ENCODE results near the gene TBC1D21. TPM values are rescaled to one million over a fixed set of nuclear protein-coding genes. Genes with fewer than 3 reads are reported as not detected.
A peak's percentile ranks its signal among the peaks of the same experiment; 100 is the strongest.
"Not testable (repeated sequence)": the region's sequence is repeated elsewhere in the genome, so short reads cannot be mapped to it uniquely, and the experiment has no call there.

The TBC1D21 gene
- total and polyA plus RNA-seq, 5 donors from 2014 or later = not detected

DNA sequence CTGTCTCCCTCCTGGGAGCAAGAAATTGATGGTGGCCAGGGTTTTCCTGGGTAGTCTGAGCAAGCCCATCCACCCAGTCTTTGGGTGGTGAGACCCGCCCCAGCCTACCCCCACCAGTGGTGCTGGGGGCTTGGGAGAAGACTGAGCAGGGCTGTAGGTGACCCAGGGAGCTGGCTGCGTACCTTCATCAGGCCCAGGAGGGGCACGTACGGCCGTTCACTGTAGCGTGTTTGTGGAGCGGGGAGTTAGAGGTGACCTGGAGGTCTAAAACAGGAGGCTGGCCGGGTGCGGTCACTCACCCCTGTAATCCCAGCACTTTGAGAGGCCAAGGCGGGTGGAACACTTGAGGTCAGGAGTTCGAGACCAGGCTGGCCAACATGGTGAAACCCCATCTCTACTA, 64.4 kb downstream of the TBC1D21 start:
- H3K27me3 ChIP-seq (ENCODE audit: control insufficient read depth, insufficient read depth, low read length) = no peaks in the 10 kb centered on the region
- Mint-ChIP-seq H3K36me3 (no peaks in the 10 kb centered on the region), H3K4me3 (no peak overlapping the region), H3K27me3 (no peaks in the 10 kb centered on the region), H3K9me3 (no peaks in the 10 kb centered on the region), H3K4me1 (peaks cover 0 to 51% (median 20%) of the 10 kb centered on the region in 4 donors), H3K27ac (peak overlapping the region in 1 of 3 donors; percentile 42)
- H3K36me3 ChIP-seq (ENCODE audit: control insufficient read depth, insufficient read depth, low read length) = no peaks in the 10 kb centered on the region
- H3K4me3 ChIP-seq (ENCODE audit: low read depth, low read length) = no peak overlapping the region
- no peaks in the 10 kb centered on the region for H3K9me3 ChIP-seq (ENCODE audit: control insufficient read depth in 2 of 2, low read length in 2 of 2)
- ATAC-seq (ENCODE audit: low read depth in 2 of 2) = no peak
- DNase-seq = no peak
- H3K27ac ChIP-seq (ENCODE audit: insufficient read depth, low read length, poor library complexity, severe bottlenecking) = no peak overlapping the region
- peaks cover 45% of the 10 kb centered on the region for H3K4me1 ChIP-seq (ENCODE audit: control insufficient read depth, insufficient read depth, low read length, poor library complexity, severe bottlenecking)

DNA sequence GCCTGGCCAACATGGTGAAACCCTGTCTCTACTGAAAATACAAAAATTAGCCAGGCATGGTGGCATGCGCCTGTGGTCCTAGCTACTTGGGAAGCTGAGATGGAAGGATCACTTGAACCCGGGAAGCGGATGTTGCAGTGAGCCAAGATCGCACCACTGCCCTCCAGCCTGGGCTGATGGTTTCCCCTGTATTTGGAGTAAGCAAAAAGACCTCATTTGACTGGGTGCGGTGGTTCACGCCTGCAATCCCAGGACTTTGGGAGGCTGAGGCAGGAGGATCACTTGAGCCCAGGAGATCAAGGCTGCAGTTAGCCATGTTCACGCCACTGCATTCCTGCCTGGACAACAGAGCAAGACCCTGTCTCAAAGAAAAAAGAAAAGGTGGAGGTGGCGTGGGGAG, 65.2 kb downstream of the TBC1D21 start:
- not testable (repeated sequence) for H3K27ac Mint-ChIP-seq; DNase-seq; H3K27me3 Mint-ChIP-seq; H3K36me3 Mint-ChIP-seq; H3K4me3 ChIP-seq (ENCODE audit: low read depth, low read length); H3K36me3 ChIP-seq (ENCODE audit: control insufficient read depth, insufficient read depth, low read length); H3K9me3 Mint-ChIP-seq; H3K27ac ChIP-seq (ENCODE audit: insufficient read depth, low read length, poor library complexity, severe bottlenecking); ATAC-seq (ENCODE audit: low read depth in 2 of 2); H3K9me3 ChIP-seq (ENCODE audit: control insufficient read depth in 2 of 2, low read length in 2 of 2); H3K4me3 Mint-ChIP-seq; H3K27me3 ChIP-seq (ENCODE audit: control insufficient read depth, insufficient read depth, low read length)
- peaks cover 0 to 53% (median 18%) of the 10 kb centered on the region in 4 donors for H3K4me1 Mint-ChIP-seq
- H3K4me1 ChIP-seq (ENCODE audit: control insufficient read depth, insufficient read depth, low read length, poor library complexity, severe bottlenecking) = peaks cover 45% of the 10 kb centered on the region

Other genes starting within 250 kb of the TBC1D21 start
- 45.3 TPM for gene NPTN, start 240.2 kb upstream of the TBC1D21 start, total RNA-seq
- gene NPTN, start 240.2 kb upstream of the TBC1D21 start, polyA plus RNA-seq = 10 to 100 TPM; 35.4 to 37.6 (median 37.2) TPM
- gene CD276, start 189.2 kb upstream of the TBC1D21 start, total RNA-seq = not detected
- not detected for gene CD276, start 189.2 kb upstream of the TBC1D21 start, polyA plus RNA-seq
- gene INSYN1, start 120.2 kb upstream of the TBC1D21 start, total RNA-seq = not detected
- gene INSYN1, start 120.2 kb upstream of the TBC1D21 start, polyA plus RNA-seq = not detected
- 7.3 TPM for gene LOXL1, start 52.9 kb downstream of the TBC1D21 start, total RNA-seq
- 10 to 100 TPM in 2 of 4 donors, 1 to 10 TPM in 2; 6.8 to 24.2 (median 10.0) TPM for gene LOXL1, start 52.9 kb downstream of the TBC1D21 start, polyA plus RNA-seq
- 5.9 TPM for gene STOML1, start 118.7 kb downstream of the TBC1D21 start, total RNA-seq
- 10 to 100 TPM in 2 of 4 donors, 1 to 10 TPM in 2; 8.7 to 11.4 (median 10.2) TPM for gene STOML1, start 118.7 kb downstream of the TBC1D21 start, polyA plus RNA-seq
- 57.6 TPM for gene PML, start 121.2 kb downstream of the TBC1D21 start, total RNA-seq
- 10 to 100 TPM; 13.7 to 24.0 (median 20.8) TPM for gene PML, start 121.2 kb downstream of the TBC1D21 start, polyA plus RNA-seq
- gene GOLGA6A, start 209.0 kb downstream of the TBC1D21 start, total RNA-seq = 0.20 TPM
- not detected for gene GOLGA6A, start 209.0 kb downstream of the TBC1D21 start, polyA plus RNA-seq

Data from CD4-positive, CD25-positive, alpha-beta regulatory T cell (primary cell).